Heart left ventricle (tissue), 16 donors: ENCODE results near the gene LTB4R. TPM values are rescaled to one million over a fixed set of nuclear protein-coding genes. Genes with fewer than 3 reads are reported as not detected.

Source experiments
- ATAC-seq, 4 donors: fragments of 200-7000 bp; cut with Tn5 transposase; one replicate each; pipeline ENCODE4 v1.9.1; 2020 to 2022; ENCODE audit warnings: moderate library complexity in 4 of 4, mild to moderate bottlenecking in 3 of 4, moderate number of reproducible peaks in 1 of 4
- DNase-seq, 5 donors: peaks; one replicate each; pipeline ENCODE4 v3.0.0-alpha.2; 2020
- H3K27ac ChIP-seq, 12 donors: fragments of 200-600 bp; sonication (generic) in 4 of 12; one replicate each; pipeline versions ENCODE4 v1.5.0 to v1.8.0; 2016 to 2022; ENCODE audit warnings: mild to moderate bottlenecking in 2 of 12
- H3K27me3 ChIP-seq, 9 donors: fragments of 200-600 bp; sonication (generic) in 2 of 9; one replicate each; pipeline versions ENCODE4 v1.5.1 to v1.8.0; 2016 to 2022; ENCODE audit warnings: mild to moderate bottlenecking in 3 of 9
- H3K36me3 ChIP-seq, 9 donors: fragments of 200-600 bp; sonication (generic) in 2 of 9; one replicate each; pipeline versions ENCODE4 v1.5.0 to v1.8.0; 2018 to 2022; ENCODE audit warnings: mild to moderate bottlenecking in 2 of 9
- H3K4me1 ChIP-seq, 12 donors: fragments of 200-600 bp; sonication (generic) in 4 of 12; one replicate each; pipeline versions ENCODE4 v1.5.0 to v1.8.0; 2016 to 2022; ENCODE audit warnings: mild to moderate bottlenecking in 3 of 12
- H3K4me3 ChIP-seq, 12 donors: fragments of 200-600 bp; sonication (generic) in 4 of 12; one replicate each; pipeline versions ENCODE4 v1.5.0 to v1.8.0; 2017 to 2022; ENCODE audit warnings: mild to moderate bottlenecking in 9 of 12, moderate library complexity in 4 of 12
- H3K9me3 ChIP-seq, 12 donors: fragments of 200-600 bp; sonication (generic) in 4 of 12; one replicate each; pipeline versions ENCODE4 v1.5.0 to v1.8.0; 2016 to 2022; ENCODE audit warnings: mild to moderate bottlenecking in 1 of 12
- CTCF ChIP-seq, 12 donors: fragments of 200-600 bp; sonication (generic) in 4 of 12; IDR thresholded peaks; one replicate each; pipeline versions ENCODE4 v1.5.0 to v1.8.0; 2018 to 2022; ENCODE audit warnings: antibody characterized with exemption in 12 of 12, mild to moderate bottlenecking in 5 of 12
- POLR2A ChIP-seq, 2 donors: fragments of 450-650 bp; IDR thresholded peaks; one replicate each; pipeline ENCODE4 v1.6.1; 2017; ENCODE audit warnings: antibody characterized with exemption in 2 of 2, mild to moderate bottlenecking in 2 of 2, moderate library complexity in 2 of 2
- WGBS, 4 donors: extraction: QIAGEN DNeasy Blood & Tissue Kit in 2 of 4; methylation state at CpG; one replicate each; pipeline versions ENCODE4 v1.1.5 to v1.1.7; 2013 to 2018; 5-methylcytosine and 5-hydroxymethylcytosine counted together
- intact Hi-C, 10 donors: fragments of 100-400 bp; cut with DNase I; formaldehyde crosslinking; loops; one replicate each; pipeline versions ENCODE4 v1.11.1 to v1.14.2; 2022
- polyA plus RNA-seq, 2 donors: library from polyadenylated mRNA; stranded (reverse); fragments of 200-250 nt; gene quantifications; one replicate each; pipeline ENCODE4 v1.2.3, GENCODE V29; 2013
- total RNA-seq, 9 donors: library from RNA; depleted of rRNA in 2 of 9; stranded (reverse); fragments of >200 nt in 2 of 9; fragmentation: NEBNext Ultra II Directional in 3 of 9; extraction: Animal tissue kit (Norgen Biotek cat#: 25700) in 3 of 9; gene quantifications; one replicate each; pipeline versions ENCODE4 v1.1.0 to v1.2.4, GENCODE V29; 2016 to 2023
- donor health status: ischemic (EF 13 %, LVEDD 7.1; RV severe dilation, severe dysfunction).
- donor health status: healthy with polysubstance abuse.
- donor health status: DM: no; HTN: yes; CAD: no.
- donor health status: DM: no; HTN: no; CAD: no.
- donor health status: ischemic (EF 25% LVEDD 6.9; RV normal size, moderate dysfunction).
- donor health status: ischemic (EF 25% LVEDD 5.7; RV mildly dilated, moderate dysfunction).
- donor health status: healthy.
- donor health status: DM: yes; HTN: yes; CAD: no.
- donor health status: ischemic (EF 35%, LVEDD 5.7; RV mildly dilated, moderate dysfunction).
- donor health status: nonischemic (EF 11% LVEDD 7.7; RV severe dilation, severe dysfunction).
- donor health status: DM: yes; HTN: yes; CAD: no.
- donor health status: PGD.
- donor health status: ischemic (EF 29% LVEDD 5.4; RV normal size, mild dysfunction).
- donor health status: nonischemic (EF 23%, LVEDD 6.1; RV moderate dilation, normal function).

The LTB4R gene
- total and polyA plus RNA-seq, 11 donors: 0.92 to 8.8 (median 1.7) TPM

- H3K4me1 ChIP-seq: peaks cover 0 to 9% (median 2%) of the 10 kb centered on the region in 12 donors
- ATAC-seq (no peak), DNase-seq (no peak)
- no peaks in the 10 kb centered on the region for H3K9me3 ChIP-seq
- no peak for TF ChIP-seq CTCF (IDR thresholded peaks at IDR 0.05)
- TF ChIP-seq POLR2A (IDR thresholded peaks at IDR 0.05): no peak
- no peaks in the 10 kb centered on the region for H3K27me3 ChIP-seq
- peaks cover 0 to 75% (median 58%) of the 10 kb centered on the region in 9 donors for H3K36me3 ChIP-seq
- no peak overlapping the region for H3K27ac ChIP-seq
- intact Hi-C loops: no loop called here
- no peak overlapping the region for H3K4me3 ChIP-seq
- WGBS, 4 donors: 89 to 96% (median 95%) methylated on average over 10 to 11 of the region's 11 CpGs
Observed at GRCh38 chr14:24292118-24292807, 19.0 kb upstream of the LTB4R start.

GRCh38 chr14:24293525-24293924 lies 17.8 kb upstream of the LTB4R start:
- Histone ChIP-seq H3K9me3 (no peaks in the 10 kb centered on the region), H3K27ac (no peak overlapping the region), H3K4me1 (peaks cover 0 to 21% (median 5%) of the 10 kb centered on the region in 12 donors), H3K36me3 (peaks cover 0 to 75% (median 58%) of the 10 kb centered on the region in 9 donors), H3K27me3 (no peaks in the 10 kb centered on the region), H3K4me3 (no peak overlapping the region)
- intact Hi-C loops: no loop called here
- no peak for TF ChIP-seq CTCF (IDR thresholded peaks at IDR 0.05)
- TF ChIP-seq POLR2A (IDR thresholded peaks at IDR 0.05): no peak
- WGBS, 4 donors: 95 to 98% (median 97%) methylated on average over 2 of the region's 2 CpGs
- ATAC-seq (no peak), DNase-seq (no peak)

GRCh38 chr14:24296341-24297157 lies 14.8 kb upstream of the LTB4R start:
- TF ChIP-seq POLR2A (IDR thresholded peaks at IDR 0.05) (no peak), CTCF (IDR thresholded peaks at IDR 0.05) (peak; percentile 64 to 81 (median 74))
- intact Hi-C loops: loop anchor here in 8 of 10 donors (1.0 to 5.0 kb wide), 3 partner anchors 53 to 239 kb away; partner anchors contain the start of gene TINF2 (in 5 of the 8)

More at GRCh38 chr14:24296341-24297157, 14.8 kb upstream of the LTB4R start:
- ATAC-seq (peak; percentile 60 to 68 (median 62)), DNase-seq (peak; percentile 54 to 73 (median 62))
- H3K9me3 ChIP-seq: no peaks in the 10 kb centered on the region
- H3K36me3 ChIP-seq: peaks cover 0 to 52% (median 41%) of the 10 kb centered on the region in 9 donors
- H3K4me3 ChIP-seq: no peak overlapping the region
- peak overlapping the region in 1 of 12 donors; percentile 42 for H3K27ac ChIP-seq
- H3K4me1 ChIP-seq: peaks cover 0 to 40% (median 24%) of the 10 kb centered on the region in 12 donors
- WGBS, 4 donors: 57 to 65% (median 64%) methylated on average over 12 of the region's 12 CpGs
- H3K27me3 ChIP-seq: no peaks in the 10 kb centered on the region
